Measurements from ENCODE around the gene EDNRA. TPM values are rescaled to one million over a fixed set of nuclear protein-coding genes. Genes with fewer than 3 reads are reported as not detected.
A peak's percentile ranks its signal among the peaks of the same experiment; 100 is the strongest.
"Not testable (repeated sequence)": the region's sequence is repeated elsewhere in the genome, so short reads cannot be mapped to it uniquely, and the experiment has no call there.

Gene EDNRA
- 3.3 and 3.9 TPM in 2 replicates for total RNA-seq

- no peak for DNase-seq (ENCODE audit: low read depth)
- no peak for TF ChIP-seq CTCF (conservative IDR thresholded peaks at IDR 0.05; ENCODE audit: low read depth, low read length)
- H3K4me3 ChIP-seq (ENCODE audit: low read depth, low read length) = peak within 1 kb of the TSS; percentile 57
Measured at GRCh38 chr4:147480891-147481576, at the start of gene EDNRA. Gene EDNRA (plus strand): TSS chr4:147481097. CDS start chr4:147485682, 4,585 bp downstream.

GRCh38 chr4:147434370-147434769 lies 46.5 kb upstream of the EDNRA start:
- H3K4me3 ChIP-seq (ENCODE audit: low read depth, low read length); DNase-seq (ENCODE audit: low read depth): not testable (repeated sequence)

GRCh38 chr4:147440442-147440841 lies 40.5 kb upstream of the EDNRA start:
- H3K4me3 ChIP-seq (ENCODE audit: low read depth, low read length) = no peak overlapping the region
- DNase-seq (ENCODE audit: low read depth) = no peak
- TF ChIP-seq CTCF (conservative IDR thresholded peaks at IDR 0.05; ENCODE audit: low read depth, low read length) = no peak

- DNase-seq (ENCODE audit: low read depth) = peak; percentile 12
- no peak for TF ChIP-seq CTCF (conservative IDR thresholded peaks at IDR 0.05; ENCODE audit: low read depth, low read length)
- H3K4me3 ChIP-seq (ENCODE audit: low read depth, low read length) = no peak overlapping the region
Measured at GRCh38 chr4:147447786-147448185, 33.1 kb upstream of the EDNRA start.

GRCh38 chr4:147453561-147454141 lies 27.2 kb upstream of the EDNRA start:
- TF ChIP-seq CTCF (conservative IDR thresholded peaks at IDR 0.05; ENCODE audit: low read depth, low read length) = no peak
- no peak for DNase-seq (ENCODE audit: low read depth)
- H3K4me3 ChIP-seq (ENCODE audit: low read depth, low read length) = no peak overlapping the region

GRCh38 chr4:147456706-147457105 lies 24.2 kb upstream of the EDNRA start:
- no peak for DNase-seq (ENCODE audit: low read depth)
- TF ChIP-seq CTCF (conservative IDR thresholded peaks at IDR 0.05; ENCODE audit: low read depth, low read length) = no peak
- H3K4me3 ChIP-seq (ENCODE audit: low read depth, low read length) = no peak overlapping the region

GRCh38 chr4:147461161-147461560 lies 19.7 kb upstream of the EDNRA start:
- TF ChIP-seq CTCF (conservative IDR thresholded peaks at IDR 0.05; ENCODE audit: low read depth, low read length) = no peak
- DNase-seq (ENCODE audit: low read depth) = no peak
- no peak overlapping the region for H3K4me3 ChIP-seq (ENCODE audit: low read depth, low read length)

All from epithelial cell of proximal tubule (primary cell).